GM12878 (cell line): ENCODE results near the gene CDCP1. TPM values are rescaled to one million over a fixed set of nuclear protein-coding genes. Genes with fewer than 3 reads are reported as not detected.
A peak's percentile ranks its signal among the peaks of the same experiment; 100 is the strongest.

Experiments
- ATAC-seq: fragments of 200-7000 bp; cut with Tn5 transposase; 3 replicates; pipeline ENCODE4 v1.9.1; 2020; ENCODE audit warnings: mild to moderate bottlenecking, moderate library complexity
- BruUV-seq: library from RNA; stranded (reverse); fragments of 400-500 nt; replicated peaks from 2 replicates; lab custom pipeline; 2021; lab: Mats Ljungman, UMichigan
- CTCF ChIA-PET: fragments of 300-600 bp; sonication (Branson Sonifier 250); formaldehyde crosslinking; extraction: SDS; loops from one replicate; lab custom pipeline; 2021; ENCODE audit warnings: inconsistent platforms; lab: Yijun Ruan, JAX
- POLR2A ChIA-PET: fragments of 350-600 bp; formaldehyde crosslinking; extraction: SDS; loops from one replicate; lab custom pipeline; 2021; ENCODE audit warnings: inconsistent platforms; lab: Charles Lee
- RAD21 ChIA-PET: fragments of 300-600 bp; sonication (Branson Sonifier 250); formaldehyde crosslinking; loops from one replicate; lab custom pipeline; 2023; ENCODE audit warnings: antibody characterized with exemption; ENCODE audit not compliant: unreplicated experiment; lab: Charles Lee
- SMC1A ChIA-PET: fragments of 300-600 bp; sonication (Branson Sonifier 250); formaldehyde crosslinking; loops from one replicate; lab custom pipeline; 2023; ENCODE audit not compliant: unreplicated experiment, uncharacterized antibody; lab: Charles Lee
- DNase-seq: peaks from one replicate; pipeline ENCODE4 v3.0.0-alpha.2; 2011; ENCODE audit warnings: low read depth, low spot score
- FAIRE-seq: peaks from 3 replicates; lab custom pipeline; 2011; peaks lifted over from hg19 to GRCh38; lab: Jason Lieb, UNC
- H2AFZ ChIP-seq: 2 replicates; pipeline ENCODE4 v1.6.0; 2011; ENCODE audit warnings: low read depth, low read length, control low read depth; ENCODE audit not compliant: control insufficient read depth
- H3K27ac ChIP-seq: 2 replicates; pipeline ENCODE4 v1.5.1; 2011; ENCODE audit warnings: control low read depth; ENCODE audit not compliant: control insufficient read depth, insufficient read depth
- H3K27me3 ChIP-seq, 2 experiments: replicated peaks in 1 of 2; 2 replicates each; pipeline versions ENCODE4 v1.6.0 to v1.6.1; 2011; ENCODE audit warnings: low read length in 1 of 2; ENCODE audit not compliant: control insufficient read depth in 2 of 2, insufficient read depth in 2 of 2
- H3K36me3 ChIP-seq, 2 experiments: 2 replicates each; pipeline ENCODE4 v1.5.1; 2011; ENCODE audit warnings: low read length in 1 of 2; ENCODE audit not compliant: control insufficient read depth in 2 of 2, insufficient read depth in 2 of 2
- H3K4me1 ChIP-seq: 2 replicates; pipeline ENCODE4 v1.6.1; 2011; ENCODE audit warnings: mild to moderate bottlenecking, low read length, moderate library complexity, mixed read lengths; ENCODE audit not compliant: control insufficient read depth, insufficient read depth
- H3K4me2 ChIP-seq: 2 replicates; pipeline ENCODE4 v1.6.0; 2011; ENCODE audit warnings: control low read depth; ENCODE audit not compliant: control insufficient read depth, insufficient read depth
- H3K4me3 ChIP-seq: fragments of 200-600 bp; sonication (generic); 2 replicates; pipeline ENCODE4 v1.5.1; 2016
- H3K79me2 ChIP-seq: 2 replicates; pipeline ENCODE4 v1.6.0; 2011; ENCODE audit warnings: low read length; ENCODE audit not compliant: control insufficient read depth, insufficient read depth
- H3K9ac ChIP-seq: 2 replicates; pipeline ENCODE4 v1.8.0; 2011; ENCODE audit warnings: low read length, control low read depth, mixed read lengths; ENCODE audit not compliant: control insufficient read depth, insufficient read depth
- H3K9me3 ChIP-seq: replicated peaks from 3 replicates; pipeline ENCODE4 v1.5.1; 2011; ENCODE audit warnings: mild to moderate bottlenecking, low read length; ENCODE audit not compliant: control insufficient read depth, insufficient read depth
- H4K20me1 ChIP-seq: 2 replicates; pipeline ENCODE4 v1.6.0; 2011; ENCODE audit not compliant: control insufficient read depth, insufficient read depth
- BCL11A ChIP-seq: IDR thresholded peaks from 2 replicates; pipeline ENCODE4 v1.6.1; 2011; ENCODE audit warnings: low read depth, low read length
- CHD1 ChIP-seq: IDR thresholded peaks from 2 replicates; pipeline ENCODE4 v1.6.1; 2012; ENCODE audit warnings: low read depth, low read length, improper control_type of control experiment
- CTCF ChIP-seq, 3 experiments: IDR thresholded peaks in 2 of 3; conservative IDR thresholded peaks in 1 of 3; 2 replicates each; pipeline ENCODE4 v1.5.1; 2011; ENCODE audit warnings: low read depth in 3 of 3, low read length in 3 of 3, mild to moderate bottlenecking in 3 of 3, control low read depth in 2 of 3, moderate library complexity in 2 of 3, inconsistent platforms in 1 of 3, mixed read lengths in 1 of 3; ENCODE audit not compliant: control insufficient read depth in 2 of 3, insufficient read depth in 1 of 3; ENCODE audit errors: extremely low read depth in 1 of 3
- HCFC1 ChIP-seq: fragments of 150-350 bp; IDR thresholded peaks from 2 replicates; pipeline ENCODE4 v1.6.1; 2014; ENCODE audit warnings: low read length
- HDGF ChIP-seq: fragments of 450-650 bp; IDR thresholded peaks from 2 replicates; pipeline ENCODE4 v1.6.1; 2016; ENCODE audit warnings: antibody characterized with exemption
- JUNB ChIP-seq: IDR thresholded peaks from 2 replicates; pipeline ENCODE4 v1.6.1; 2016; ENCODE audit warnings: antibody characterized with exemption, mild to moderate bottlenecking
- JUND ChIP-seq: IDR thresholded peaks from 2 replicates; pipeline ENCODE4 v1.6.1; 2012; ENCODE audit warnings: low read depth, mild to moderate bottlenecking, low read length, improper control_type of control experiment, moderate library complexity
- MEF2B ChIP-seq: fragments of 450-650 bp; IDR thresholded peaks from 2 replicates; pipeline ENCODE4 v1.6.1; 2018; ENCODE audit warnings: mild to moderate bottlenecking, moderate library complexity; ENCODE audit not compliant: partially characterized antibody, poor library complexity, severe bottlenecking
- POLR2AphosphoS2 ChIP-seq: IDR thresholded peaks from 2 replicates; pipeline ENCODE4 v1.6.1; 2011; ENCODE audit warnings: low read depth, mild to moderate bottlenecking, low read length, improper control_type of control experiment, moderate library complexity
- RBBP5 ChIP-seq: fragments of 200-600 bp; sonication (generic); conservative IDR thresholded peaks from 2 replicates; pipeline ENCODE4 v1.6.1; 2016
- SREBF1 ChIP-seq: IDR thresholded peaks from 2 replicates; pipeline ENCODE4 v1.6.1; 2012; ENCODE audit warnings: mild to moderate bottlenecking, low read length
- STAT1 ChIP-seq: fragments of 450-650 bp; conservative IDR thresholded peaks from 2 replicates; pipeline ENCODE4 v1.6.1; 2014; ENCODE audit warnings: antibody characterized with exemption, mild to moderate bottlenecking
- SUPT20H ChIP-seq: IDR thresholded peaks from 2 replicates; pipeline ENCODE4 v1.6.1; 2011; ENCODE audit warnings: low read depth, mild to moderate bottlenecking, low read length, moderate library complexity, borderline replicate concordance; ENCODE audit not compliant: control insufficient read depth
- ZNF217 ChIP-seq: fragments of 450-650 bp; IDR thresholded peaks from 2 replicates; pipeline ENCODE4 v1.6.1; 2017; ENCODE audit warnings: antibody characterized with exemption, mild to moderate bottlenecking
- ZNF274 ChIP-seq: IDR thresholded peaks from one replicate; pipeline ENCODE4 v1.8.0; 2011; ENCODE audit not compliant: insufficient read length, insufficient read depth
- ZNF592 ChIP-seq: fragments of 450-650 bp; IDR thresholded peaks from 2 replicates; pipeline ENCODE4 v1.6.1; 2017; ENCODE audit warnings: mild to moderate bottlenecking, moderate library complexity
- WGBS: methylation state at CpG from one replicate; pipeline ENCODE4 v1.1.6; 2016; ENCODE audit warnings: low lambda C conversion rate; ENCODE audit not compliant: insufficient replicate concordance, insufficient coverage; ENCODE audit errors: missing lambda C conversion rate; 5-methylcytosine and 5-hydroxymethylcytosine counted together
- in situ Hi-C: fragments of 300-500 bp; cut with MboI; formaldehyde crosslinking; loops from 9 replicates; pipeline ENCODE4 v1.14.3; 2018; ENCODE audit warnings: mixed read lengths
- intact Hi-C: fragments of 100-400 bp; cut with micrococcal nuclease; formaldehyde crosslinking; loops from one replicate; pipeline ENCODE4 v1.14.2; 2022; ENCODE audit not compliant: unreplicated experiment
- polyA plus RNA-seq, 11 experiments: library from polyadenylated mRNA; depleted of rRNA in 4 of 11; unstranded in 6 of 11; stranded (reverse) in 5 of 11; fragments of >200 nt; fragmentation: Nextera tagmentation in 4 of 11; fragmentation: Illumina TruSeq in 1 of 11; extraction: Ambion mirVana in 4 of 11; extraction: Trizol in 1 of 11; gene quantifications; 1 replicate in 1 of 11; 2 replicates in 10 of 11; pipeline versions ENCODE4 v1.2.1 to v1.2.3, GENCODE V29; 2011 to 2016; ENCODE audit warnings: inconsistent platforms in 2 of 11, missing spikeins in 2 of 11, low read depth in 1 of 11
- total RNA-seq, 4 experiments: library from RNA; depleted of rRNA in 3 of 4; stranded (reverse); fragments of >200 nt in 3 of 4; fragmentation: Illumina TruSeq in 1 of 4; extraction: Trizol in 1 of 4; gene quantifications; 2 replicates each; pipeline versions ENCODE4 v1.2.1 to v1.2.3, GENCODE V29; 2013 to 2021

The CDCP1 gene
- total and polyA plus RNA-seq, 10 of the 15 experiments (the other 5 are each of a cell fraction or from before 2014, with no cell fraction given), result 0.35 to 2.2 (median 0.86) TPM

GRCh38 chr3:45055032-45055410 is 91.2 kb downstream of the CDCP1 start (continued):
- TF ChIP-seq JUNB (no peak), BCL11A (no peak), HCFC1 (no peak), JUND (no peak), POLR2AphosphoS2 (no peak), ZNF274 (no peak), MEF2B (no peak), HDGF (no peak), ZNF217 (no peak)

- 0 out of 2 replicates have a peak, but pooled peaks have one; percentile 38 for TF ChIP-seq ZNF592
- TF ChIP-seq SREBF1, result no peak
- no peak for TF ChIP-seq STAT1
- TF ChIP-seq HCFC1, result no peak
- no peak for TF ChIP-seq RBBP5
- TF ChIP-seq CTCF (IDR thresholded peaks at IDR 0.05 in 2 of 3, conservative IDR thresholded peaks at IDR 0.05 in 1 of 3; ENCODE audit: control insufficient read depth in 2 of 3, extremely low read depth in 1 of 3, insufficient read depth in 1 of 3, low read depth in 3 of 3, low read length in 3 of 3), result no peak
- no peak for TF ChIP-seq CHD1
- no peak for TF ChIP-seq SUPT20H
- Histone ChIP-seq H2AFZ (no peak overlapping the region), H3K4me2 (no peak overlapping the region), H3K4me1 (no peaks in the 10 kb centered on the region), H3K27me3 (no peaks in the 10 kb centered on the region), H3K36me3 (no peaks in the 10 kb centered on the region), H3K9ac (no peak overlapping the region), H4K20me1 (no peaks in the 10 kb centered on the region), H3K4me3 (no peak overlapping the region), H3K79me2 (no peaks in the 10 kb centered on the region), H3K27ac (no peak overlapping the region), H3K9me3 (no peaks in the 10 kb centered on the region)
- ChIA-PET POLR2A (no interaction called here), RAD21 (interaction anchor here (0.5 to 4.9 kb wide), 3 partner anchors 11 to 307 kb away, joined by 3 to 101 read pairs (median 3); no protein-coding TSS in a partner anchor), SMC1A (interaction anchor here (1.4 to 6.6 kb wide), 6 partner anchors 9 to 156 kb away, joined by 4 to 120 read pairs (median 21); no protein-coding TSS in a partner anchor), CTCF (interaction anchor here (0.6 to 12.6 kb wide), 7 partner anchors 13 to 605 kb away, joined by 3 to 282 read pairs (median 4); no protein-coding TSS in a partner anchor)
- 38% methylated on average over 3 of the region's 3 CpGs for WGBS
- in situ Hi-C loops (no loop called here), intact Hi-C loops (no loop called here)
- no TSS peak for BruUV-seq
- ATAC-seq (no peak), DNase-seq (no peak), FAIRE-seq (no peak)
These were observed 91.9 kb downstream of the CDCP1 start for GRCh38 chr3:45054196-45054857.
